ENCODE measurements around the gene SEC14L1.

SEC14L1 gene

GRCh38 chr17:77188084-77189066, 47.6 kb downstream of the SEC14L1 start:
- no peak for DNase-seq (ENCODE audit: insufficient read length, low spot score)
- FAIRE-seq, result no peak

- DNase-seq (ENCODE audit: insufficient read length, low spot score) (no peak), FAIRE-seq (no peak)
Measured at GRCh38 chr17:77189148-77189547, 48.4 kb downstream of the SEC14L1 start.

GRCh38 chr17:77190576-77190975, 49.8 kb downstream of the SEC14L1 start:
- DNase-seq (ENCODE audit: insufficient read length, low spot score) (no peak), FAIRE-seq (no peak)

- FAIRE-seq, result no peak
Measured at GRCh38 chr17:77191244-77191643, 50.5 kb downstream of the SEC14L1 start.

GRCh38 chr17:77193653-77194052, 52.9 kb downstream of the SEC14L1 start:
- no peak for FAIRE-seq
- no peak for DNase-seq (ENCODE audit: insufficient read length, low spot score)

More at GRCh38 chr17:77191244-77191643, 50.5 kb downstream of the SEC14L1 start:
- DNase-seq (ENCODE audit: insufficient read length, low spot score), result no peak

GRCh38 chr17:77194179-77194578, 53.4 kb downstream of the SEC14L1 start:
- no peak for FAIRE-seq

GRCh38 chr17:77196251-77196650, 55.5 kb downstream of the SEC14L1 start:
- no peak for DNase-seq (ENCODE audit: insufficient read length, low spot score)
- peak; percentile 60 for FAIRE-seq

More at GRCh38 chr17:77194179-77194578, 53.4 kb downstream of the SEC14L1 start:
- no peak for DNase-seq (ENCODE audit: insufficient read length, low spot score)

GRCh38 chr17:77197115-77197514, 56.3 kb downstream of the SEC14L1 start:
- DNase-seq (ENCODE audit: insufficient read length, low spot score) (no peak), FAIRE-seq (no peak)

GRCh38 chr17:77200711-77201110, 59.9 kb downstream of the SEC14L1 start:
- DNase-seq (ENCODE audit: insufficient read length, low spot score), result no peak

GRCh38 chr17:77203436-77203835, 62.7 kb downstream of the SEC14L1 start:
- FAIRE-seq (no peak), DNase-seq (ENCODE audit: insufficient read length, low spot score) (no peak)

More at GRCh38 chr17:77200711-77201110, 59.9 kb downstream of the SEC14L1 start:
- no peak for FAIRE-seq

GRCh38 chr17:77203846-77204245, 63.1 kb downstream of the SEC14L1 start:
- FAIRE-seq, result no peak
- DNase-seq (ENCODE audit: insufficient read length, low spot score), result no peak

- DNase-seq (ENCODE audit: insufficient read length, low spot score), result no peak
- no peak for FAIRE-seq
Measured at GRCh38 chr17:77204536-77204935, 63.8 kb downstream of the SEC14L1 start.

- FAIRE-seq, result no peak
- no peak for DNase-seq (ENCODE audit: insufficient read length, low spot score)
Measured at GRCh38 chr17:77205396-77206125, 64.8 kb downstream of the SEC14L1 start.

GRCh38 chr17:77206158-77206956, 65.6 kb downstream of the SEC14L1 start:
- no peak for DNase-seq (ENCODE audit: insufficient read length, low spot score)
- no peak for FAIRE-seq

GRCh38 chr17:77207689-77208216, 67.0 kb downstream of the SEC14L1 start:
- FAIRE-seq, result no peak
- DNase-seq (ENCODE audit: insufficient read length, low spot score), result no peak

GRCh38 chr17:77208217-77208808, 67.5 kb downstream of the SEC14L1 start:
- FAIRE-seq (no peak), DNase-seq (ENCODE audit: insufficient read length, low spot score) (peak; percentile 41)

GRCh38 chr17:77208856-77209255, 68.1 kb downstream of the SEC14L1 start:
- DNase-seq (ENCODE audit: insufficient read length, low spot score), result no peak

GRCh38 chr17:77209330-77209748, 68.6 kb downstream of the SEC14L1 start:
- no peak for DNase-seq (ENCODE audit: insufficient read length, low spot score)
- no peak for FAIRE-seq

More at GRCh38 chr17:77208856-77209255, 68.1 kb downstream of the SEC14L1 start:
- FAIRE-seq, result no peak

- FAIRE-seq, result peak; percentile 31
- DNase-seq (ENCODE audit: insufficient read length, low spot score), result no peak
Measured at GRCh38 chr17:77210331-77210730, 69.6 kb downstream of the SEC14L1 start.

All from HTR-8/SVneo (cell line).